Type B pancreatic cell (in vitro differentiated cells): Measurements from ENCODE around the gene DPF3. TPM values are rescaled to one million over a fixed set of nuclear protein-coding genes. Genes with fewer than 3 reads are reported as not detected.
A peak's percentile ranks its signal among the peaks of the same experiment; 100 is the strongest.

Experiments
- DNase-seq: peaks from one replicate; pipeline ENCODE4 v3.0.0; 2021; ENCODE audit warnings: mixed read lengths; ENCODE audit not compliant: unreplicated experiment; ENCODE audit errors: extremely low spot score
- H3K27ac Mint-ChIP-seq: 2 replicates; pipeline ENCODE4 v1.8.0; 2021; ENCODE audit warnings: mild to moderate bottlenecking, mixed read lengths
- H3K27me3 Mint-ChIP-seq: 2 replicates; pipeline ENCODE4 v1.8.0; 2021; ENCODE audit warnings: mixed read lengths
- H3K36me3 Mint-ChIP-seq: 2 replicates; pipeline ENCODE4 v1.8.0; 2021; ENCODE audit warnings: mixed read lengths
- H3K4me1 Mint-ChIP-seq: one replicate; pipeline ENCODE4 v1.8.0; 2021; ENCODE audit warnings: mixed read lengths; ENCODE audit not compliant: unreplicated experiment
- H3K4me3 Mint-ChIP-seq: 2 replicates; pipeline ENCODE4 v1.8.0; 2021; ENCODE audit warnings: mild to moderate bottlenecking, mixed read lengths
- H3K9me3 Mint-ChIP-seq: 2 replicates; pipeline ENCODE4 v1.8.0; 2021; ENCODE audit warnings: mixed read lengths
- total RNA-seq: library from RNA; stranded (reverse); gene quantifications from 2 replicates; pipeline ENCODE4 v1.2.1, GENCODE V29; 2021; ENCODE audit warnings: low replicate concordance
- TF ChIP-seq, protein P1 (sequence below): fragments of 200-600 bp; sonication (generic); conservative IDR thresholded peaks from 2 replicates; pipeline ENCODE4 v1.5.0; 2021; ENCODE audit warnings: antibody characterized with exemption, mild to moderate bottlenecking

DPF3 gene
- total RNA-seq, 1 donor from 2014 or later = 4.5 TPM

DNA sequence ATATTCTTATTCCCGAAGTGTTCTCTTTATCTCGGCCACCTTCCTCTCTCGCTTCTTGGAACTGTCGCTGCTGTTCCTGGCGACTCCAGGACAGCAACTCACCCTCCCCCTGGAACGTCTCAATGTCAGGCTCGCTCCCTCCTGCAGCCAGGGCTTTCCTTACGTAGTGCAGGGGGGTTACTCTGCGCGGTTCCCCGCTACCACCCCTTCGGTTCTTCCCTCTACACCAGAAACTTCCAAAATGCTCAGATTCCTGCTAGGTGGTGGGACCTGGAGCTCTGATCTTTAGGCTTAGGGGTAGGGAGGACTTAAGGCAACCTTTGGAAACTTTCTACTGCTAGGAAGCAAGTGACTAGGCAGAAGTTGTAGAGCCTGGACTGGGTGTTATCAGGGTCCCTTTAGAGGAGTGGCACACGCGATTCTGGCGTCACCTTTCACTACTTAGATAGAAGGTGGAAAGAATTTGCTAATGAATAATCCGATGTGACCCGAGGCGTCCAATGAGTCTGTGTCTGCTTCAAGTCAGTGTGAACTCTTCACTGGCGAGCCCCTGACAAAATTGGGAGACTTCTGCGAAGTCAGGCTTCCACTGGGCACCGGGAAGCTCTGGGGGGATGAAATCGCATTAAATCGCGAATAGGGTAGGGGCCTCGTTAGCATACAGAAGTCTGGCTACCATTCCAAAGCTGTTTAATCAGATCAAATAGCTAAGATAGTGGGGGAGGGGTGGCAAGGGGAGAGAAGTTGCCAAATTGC lies 900 bp upstream of the DPF3 start:
- Mint-ChIP-seq H3K36me3 (no peaks in the 10 kb centered on the region), H3K4me3 (peak overlapping the region; percentile 97), H3K9me3 (no peaks in the 10 kb centered on the region), H3K4me1 (peaks cover 12% of the 10 kb centered on the region), H3K27ac (peak overlapping the region; percentile 72), H3K27me3 (peaks cover 63% of the 10 kb centered on the region)
- TF ChIP-seq, protein P1, sequence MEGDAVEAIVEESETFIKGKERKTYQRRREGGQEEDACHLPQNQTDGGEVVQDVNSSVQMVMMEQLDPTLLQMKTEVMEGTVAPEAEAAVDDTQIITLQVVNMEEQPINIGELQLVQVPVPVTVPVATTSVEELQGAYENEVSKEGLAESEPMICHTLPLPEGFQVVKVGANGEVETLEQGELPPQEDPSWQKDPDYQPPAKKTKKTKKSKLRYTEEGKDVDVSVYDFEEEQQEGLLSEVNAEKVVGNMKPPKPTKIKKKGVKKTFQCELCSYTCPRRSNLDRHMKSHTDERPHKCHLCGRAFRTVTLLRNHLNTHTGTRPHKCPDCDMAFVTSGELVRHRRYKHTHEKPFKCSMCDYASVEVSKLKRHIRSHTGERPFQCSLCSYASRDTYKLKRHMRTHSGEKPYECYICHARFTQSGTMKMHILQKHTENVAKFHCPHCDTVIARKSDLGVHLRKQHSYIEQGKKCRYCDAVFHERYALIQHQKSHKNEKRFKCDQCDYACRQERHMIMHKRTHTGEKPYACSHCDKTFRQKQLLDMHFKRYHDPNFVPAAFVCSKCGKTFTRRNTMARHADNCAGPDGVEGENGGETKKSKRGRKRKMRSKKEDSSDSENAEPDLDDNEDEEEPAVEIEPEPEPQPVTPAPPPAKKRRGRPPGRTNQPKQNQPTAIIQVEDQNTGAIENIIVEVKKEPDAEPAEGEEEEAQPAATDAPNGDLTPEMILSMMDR = no peak
- no peak for DNase-seq

DNA sequence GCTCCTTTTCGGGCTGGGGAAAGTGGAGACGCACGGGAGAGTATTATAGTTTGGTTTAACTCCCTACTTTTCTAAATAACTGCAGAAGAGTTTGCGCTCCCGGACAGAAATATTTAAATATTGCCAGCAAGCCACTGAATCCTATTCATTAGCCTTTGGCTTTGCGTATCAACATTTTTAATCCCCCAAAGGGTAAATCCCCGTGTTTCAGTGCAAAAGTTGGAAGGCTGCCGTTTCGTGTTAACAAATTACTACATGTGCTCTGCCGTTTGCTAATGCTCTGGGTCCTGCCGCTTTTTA lies 372 bp upstream of the DPF3 start:
- Mint-ChIP-seq H3K4me1 (peaks cover 12% of the 10 kb centered on the region), H3K9me3 (no peaks in the 10 kb centered on the region), H3K27me3 (peaks cover 65% of the 10 kb centered on the region), H3K36me3 (no peaks in the 10 kb centered on the region), H3K27ac (peak overlapping the region; percentile 72), H3K4me3 (peak overlapping the region; percentile 97)
- no peak for DNase-seq
- TF ChIP-seq, protein P1 = no peak

DNA sequence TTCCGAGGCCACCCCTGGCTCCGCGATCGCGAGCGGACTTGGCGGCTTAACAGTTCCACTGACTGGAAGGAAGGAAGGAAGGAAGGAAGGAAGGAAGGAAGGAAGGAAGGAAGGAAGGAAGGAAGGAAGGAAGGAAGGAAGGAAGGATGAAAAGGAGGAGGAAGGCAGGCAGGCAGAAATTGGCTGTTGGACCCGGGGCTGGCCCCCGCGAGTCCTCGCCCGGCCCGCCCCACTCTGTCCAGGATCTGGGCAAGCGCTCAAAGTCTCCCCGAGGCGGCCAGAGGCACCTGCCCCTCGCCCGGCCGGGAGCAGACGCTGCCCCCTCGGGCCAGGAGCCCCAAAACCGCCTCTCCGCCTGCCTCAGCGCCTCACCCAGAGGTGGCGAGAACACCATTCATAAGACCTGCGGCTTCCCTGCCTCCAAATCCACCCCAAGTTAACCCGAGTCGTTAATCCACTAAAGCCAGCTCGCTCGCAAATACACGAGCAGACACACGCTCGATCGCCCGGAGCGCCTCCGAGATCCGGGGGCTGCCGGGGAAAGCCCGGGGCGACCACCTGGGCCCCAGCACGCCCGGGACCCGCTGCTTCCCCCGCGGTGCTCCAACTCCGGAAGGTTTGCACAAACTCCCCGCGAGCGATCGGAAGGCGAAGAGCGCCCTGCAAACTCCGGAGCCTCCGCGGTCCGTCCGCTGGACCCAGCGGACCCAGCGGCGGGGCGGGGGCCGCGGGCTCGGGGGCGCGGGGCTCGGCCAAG lies 844 bp downstream of the DPF3 start:
- no peaks in the 10 kb centered on the region for H3K9me3 Mint-ChIP-seq
- H3K36me3 Mint-ChIP-seq = no peaks in the 10 kb centered on the region
- peak overlapping the region; percentile 93 for H3K4me3 Mint-ChIP-seq
- H3K27me3 Mint-ChIP-seq = peaks cover 75% of the 10 kb centered on the region
- peaks cover 12% of the 10 kb centered on the region for H3K4me1 Mint-ChIP-seq
- H3K27ac Mint-ChIP-seq = peak overlapping the region; percentile 53
- DNase-seq = peak; percentile 72
- TF ChIP-seq, protein P1 = no peak

DNA sequence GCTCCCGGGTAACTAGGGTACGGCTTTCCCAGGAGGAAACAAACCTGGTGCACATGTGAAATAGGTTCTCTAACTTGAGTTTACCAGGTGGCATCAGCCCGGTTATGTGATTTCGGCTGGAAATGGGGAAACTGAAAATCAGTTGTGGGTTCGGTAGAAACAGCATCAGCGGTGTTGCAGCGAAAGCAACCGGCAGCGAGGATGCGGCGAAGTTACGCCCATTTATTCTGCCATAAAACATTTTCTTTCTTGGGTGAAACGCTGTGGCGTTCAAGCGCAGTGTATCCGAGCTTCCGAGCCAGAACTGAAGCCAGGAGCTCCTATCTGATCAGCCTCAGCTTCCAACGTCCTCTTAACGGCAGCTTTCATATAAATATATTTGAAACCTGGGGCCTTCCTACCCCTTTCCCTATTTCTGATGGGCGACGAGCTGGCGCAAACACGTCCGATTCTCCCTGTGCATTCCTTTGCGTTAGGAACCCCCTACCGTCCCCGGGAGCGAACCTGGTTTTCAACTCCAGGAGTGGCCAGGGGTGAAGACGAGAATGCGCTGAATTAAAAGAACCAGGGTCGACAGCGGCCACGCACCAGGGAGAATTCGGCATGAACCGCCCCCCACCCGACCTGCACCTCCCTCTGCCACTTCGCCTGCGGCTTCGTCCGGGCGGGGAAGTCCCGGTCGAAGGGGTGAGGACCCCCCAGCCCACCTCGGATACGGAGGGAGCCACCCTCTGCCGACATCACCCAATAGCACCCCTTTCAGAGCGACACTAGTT lies 1.6 kb downstream of the DPF3 start:
- TF ChIP-seq, protein P1 = no peak
- Mint-ChIP-seq H3K4me3 (peak overlapping the region; percentile 93), H3K4me1 (peaks cover 12% of the 10 kb centered on the region), H3K27ac (peak overlapping the region; percentile 53), H3K27me3 (peaks cover 81% of the 10 kb centered on the region), H3K36me3 (no peaks in the 10 kb centered on the region), H3K9me3 (no peaks in the 10 kb centered on the region)
- DNase-seq = no peak

DNA sequence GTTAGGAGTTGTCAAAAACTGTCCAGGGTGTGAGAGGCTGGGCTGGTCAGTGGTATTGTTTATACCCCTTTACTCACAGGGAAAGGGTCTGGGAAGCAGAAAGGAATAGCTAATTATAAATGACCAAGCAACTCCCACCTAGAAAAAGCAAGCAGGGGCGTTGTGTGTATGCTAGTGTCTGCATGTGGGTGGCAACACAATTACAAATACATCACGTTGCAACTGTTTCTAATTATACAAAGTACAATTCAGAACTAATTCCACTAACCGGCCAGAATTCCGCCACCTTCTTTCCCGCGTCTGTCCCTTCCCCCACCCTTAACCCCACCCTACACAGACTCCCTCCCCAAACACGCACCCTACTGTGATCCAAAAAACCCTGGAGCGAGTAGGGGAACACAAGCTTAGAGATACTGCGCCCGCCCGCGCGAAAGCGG lies 2.2 kb downstream of the DPF3 start:
- H3K27me3 Mint-ChIP-seq = peaks cover 82% of the 10 kb centered on the region

More for the DNA sequence above, 2.2 kb downstream of the DPF3 start:
- Mint-ChIP-seq H3K27ac (no peak overlapping the region), H3K9me3 (no peaks in the 10 kb centered on the region), H3K4me3 (peak overlapping the region; percentile 93), H3K4me1 (peaks cover 12% of the 10 kb centered on the region), H3K36me3 (no peaks in the 10 kb centered on the region)
- TF ChIP-seq, protein P1 = no peak
- no peak for DNase-seq
